ENCODE data around the gene EXOC8. TPM values are rescaled to one million over a fixed set of nuclear protein-coding genes. Genes with fewer than 3 reads are reported as not detected.

Gene EXOC8
- total RNA-seq, 1 donor from 2014 or later, result 12.5 TPM

DNA sequence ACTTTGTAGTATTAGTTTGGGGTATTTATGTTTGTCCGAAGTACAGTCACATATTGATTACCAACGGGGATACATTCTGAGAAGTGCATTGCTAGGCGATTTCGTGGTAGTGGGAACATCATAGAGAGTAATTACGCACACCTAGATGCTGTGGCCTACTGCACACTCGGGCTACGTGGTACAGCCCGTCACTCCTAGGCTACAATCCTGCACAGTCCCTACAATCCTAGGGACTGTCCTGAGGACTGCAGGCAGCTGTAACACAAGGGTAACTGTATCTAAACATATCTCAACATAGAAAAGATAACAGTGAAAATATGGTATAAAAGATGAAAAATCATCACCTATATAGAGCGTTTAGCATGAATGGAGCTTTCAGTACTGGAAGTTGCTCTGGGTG lies 18.6 kb downstream of the EXOC8 start:
- Histone ChIP-seq H3K9me3 (ENCODE audit: control insufficient read depth in 3 of 3, low read length in 3 of 3) (no peaks in the 10 kb centered on the region), H3K36me3 (ENCODE audit: control insufficient read depth in 3 of 3, insufficient read depth in 3 of 3, low read length in 3 of 3) (no peaks in the 10 kb centered on the region), H3K27ac (ENCODE audit: low read depth, low read length) (no peak overlapping the region), H3K4me3 (ENCODE audit: low read length in 3 of 3) (no peak overlapping the region), H3K4me1 (ENCODE audit: control insufficient read depth in 3 of 3, insufficient read depth in 3 of 3, low read length in 3 of 3) (no peaks in the 10 kb centered on the region), H3K27me3 (ENCODE audit: control insufficient read depth in 3 of 3, insufficient read depth in 3 of 3, low read length in 3 of 3) (no peaks in the 10 kb centered on the region), H3K9ac (ENCODE audit: low read depth in 1 of 3, low read length in 3 of 3) (no peak overlapping the region)

DNA sequence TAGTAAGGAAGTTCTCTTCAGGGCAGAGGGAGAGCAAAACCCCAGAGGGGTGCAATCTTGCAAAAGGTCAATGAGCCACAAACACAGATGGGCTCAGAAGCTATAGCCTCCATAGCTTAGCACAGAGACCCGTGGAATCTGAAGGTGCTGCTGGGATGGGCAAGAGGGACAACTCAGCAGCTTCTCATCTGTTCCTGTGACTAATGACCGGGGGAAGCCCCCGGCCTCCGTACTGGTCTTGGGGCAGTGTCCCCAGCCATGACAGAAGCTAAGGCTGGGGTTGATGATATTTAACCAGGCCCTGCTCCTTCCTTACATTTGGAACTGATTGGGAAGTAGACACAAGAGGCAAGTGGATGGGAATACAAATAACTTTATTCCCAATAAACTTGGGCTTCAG lies 19.1 kb downstream of the EXOC8 start:
- no peak overlapping the region for H3K9ac ChIP-seq (ENCODE audit: low read depth in 1 of 3, low read length in 3 of 3)
- H3K36me3 ChIP-seq (ENCODE audit: control insufficient read depth in 3 of 3, insufficient read depth in 3 of 3, low read length in 3 of 3), result no peaks in the 10 kb centered on the region
- H3K4me1 ChIP-seq (ENCODE audit: control insufficient read depth in 3 of 3, insufficient read depth in 3 of 3, low read length in 3 of 3), result no peaks in the 10 kb centered on the region
- no peaks in the 10 kb centered on the region for H3K27me3 ChIP-seq (ENCODE audit: control insufficient read depth in 3 of 3, insufficient read depth in 3 of 3, low read length in 3 of 3)
- H3K9me3 ChIP-seq (ENCODE audit: control insufficient read depth in 3 of 3, low read length in 3 of 3), result no peaks in the 10 kb centered on the region
- H3K4me3 ChIP-seq (ENCODE audit: low read length in 3 of 3), result no peak overlapping the region
- H3K27ac ChIP-seq (ENCODE audit: low read depth, low read length), result no peak overlapping the region

DNA sequence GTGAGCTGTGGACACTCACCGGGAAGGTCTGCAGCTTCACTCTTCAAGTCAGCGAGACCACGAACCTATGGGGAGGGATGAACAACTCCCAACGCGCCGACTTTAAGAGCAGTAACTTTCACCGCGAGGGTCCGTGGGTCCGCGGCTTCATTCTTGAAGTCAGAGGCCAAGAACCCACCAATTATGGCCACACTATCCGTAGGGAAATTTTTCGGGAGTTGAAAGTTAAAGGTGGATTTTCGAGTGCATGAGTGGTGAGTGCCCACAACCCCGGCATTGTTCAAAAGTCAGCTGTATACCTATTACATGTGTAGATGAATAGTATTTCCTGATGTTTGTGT lies 19.7 kb downstream of the EXOC8 start:
- H3K27me3 ChIP-seq (ENCODE audit: control insufficient read depth in 3 of 3, insufficient read depth in 3 of 3, low read length in 3 of 3), result no peaks in the 10 kb centered on the region
- no peaks in the 10 kb centered on the region for H3K9me3 ChIP-seq (ENCODE audit: control insufficient read depth in 3 of 3, low read length in 3 of 3)
- H3K4me1 ChIP-seq (ENCODE audit: control insufficient read depth in 3 of 3, insufficient read depth in 3 of 3, low read length in 3 of 3), result no peaks in the 10 kb centered on the region
- no peak overlapping the region for H3K4me3 ChIP-seq (ENCODE audit: low read length in 3 of 3)
- no peak overlapping the region for H3K27ac ChIP-seq (ENCODE audit: low read depth, low read length)
- H3K36me3 ChIP-seq (ENCODE audit: control insufficient read depth in 3 of 3, insufficient read depth in 3 of 3, low read length in 3 of 3), result no peaks in the 10 kb centered on the region
- H3K9ac ChIP-seq (ENCODE audit: low read depth in 1 of 3, low read length in 3 of 3), result no peak overlapping the region

DNA sequence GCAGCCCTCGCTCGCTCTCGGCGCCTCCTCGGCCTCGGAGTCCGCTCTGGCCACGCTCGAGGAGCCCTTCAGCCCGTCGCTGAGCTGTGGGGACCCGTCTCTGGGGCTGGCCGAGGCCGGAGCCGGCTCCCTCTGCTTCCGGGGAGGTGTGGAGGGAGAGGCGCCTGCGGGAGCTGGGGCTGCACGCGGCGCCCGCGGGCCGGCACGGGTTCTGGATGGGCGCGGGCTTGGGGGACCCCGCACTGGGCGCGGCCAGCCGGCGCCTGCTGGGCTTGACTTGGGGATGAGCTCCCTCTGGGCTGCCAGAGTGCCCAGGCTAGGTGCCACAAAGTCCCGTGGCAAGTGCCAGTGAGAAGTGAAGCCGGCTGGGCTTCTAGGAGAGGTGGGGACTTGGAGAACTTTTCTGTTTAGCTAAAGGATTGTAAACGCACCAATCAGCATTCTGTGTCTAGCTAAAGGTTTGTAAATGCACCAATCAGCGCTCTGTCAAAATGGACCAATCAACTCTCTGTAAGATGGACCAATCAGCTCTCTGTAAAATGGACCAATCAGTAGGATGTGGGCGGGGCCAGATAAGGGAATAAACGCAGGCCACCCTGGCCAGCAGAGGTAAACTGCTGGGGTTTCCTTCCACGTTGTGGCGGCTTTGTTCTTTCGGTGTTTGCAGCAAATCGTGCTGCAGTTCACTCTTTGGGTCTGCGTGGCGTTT lies 20.2 kb downstream of the EXOC8 start:
- Histone ChIP-seq H3K9me3 (ENCODE audit: control insufficient read depth in 3 of 3, low read length in 3 of 3) (no peaks in the 10 kb centered on the region), H3K9ac (ENCODE audit: low read depth in 1 of 3, low read length in 3 of 3) (no peak overlapping the region), H3K27me3 (ENCODE audit: control insufficient read depth in 3 of 3, insufficient read depth in 3 of 3, low read length in 3 of 3) (no peaks in the 10 kb centered on the region), H3K4me1 (ENCODE audit: control insufficient read depth in 3 of 3, insufficient read depth in 3 of 3, low read length in 3 of 3) (no peaks in the 10 kb centered on the region), H3K36me3 (ENCODE audit: control insufficient read depth in 3 of 3, insufficient read depth in 3 of 3, low read length in 3 of 3) (no peaks in the 10 kb centered on the region), H3K4me3 (ENCODE audit: low read length in 3 of 3) (no peak overlapping the region), H3K27ac (ENCODE audit: low read depth, low read length) (no peak overlapping the region)

DNA sequence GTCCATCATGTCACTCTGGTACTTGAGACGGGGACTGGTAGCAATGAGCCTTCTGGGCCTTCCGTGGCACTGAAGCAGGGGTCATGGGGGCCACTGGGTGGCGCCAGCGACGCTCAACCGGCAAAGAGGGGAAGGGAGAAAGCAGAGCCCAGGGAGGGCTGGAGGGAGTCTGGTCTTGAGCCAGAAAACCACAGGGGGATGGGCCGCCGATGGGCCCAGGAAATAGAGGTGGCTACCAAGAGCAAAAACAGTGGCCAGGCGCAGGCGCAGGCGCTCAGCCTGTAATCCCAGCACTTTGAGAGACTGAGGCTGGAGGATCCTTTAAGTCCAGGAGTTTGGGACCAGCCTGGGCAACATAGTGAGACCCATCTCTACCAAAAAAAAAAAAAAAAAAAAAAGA lies 21.8 kb downstream of the EXOC8 start:
- Histone ChIP-seq H3K4me3 (ENCODE audit: low read length in 3 of 3) (no peak overlapping the region), H3K9me3 (ENCODE audit: control insufficient read depth in 3 of 3, low read length in 3 of 3) (no peaks in the 10 kb centered on the region), H3K36me3 (ENCODE audit: control insufficient read depth in 3 of 3, insufficient read depth in 3 of 3, low read length in 3 of 3) (no peaks in the 10 kb centered on the region), H3K9ac (ENCODE audit: low read depth in 1 of 3, low read length in 3 of 3) (no peak overlapping the region), H3K4me1 (ENCODE audit: control insufficient read depth in 3 of 3, insufficient read depth in 3 of 3, low read length in 3 of 3) (no peaks in the 10 kb centered on the region), H3K27me3 (ENCODE audit: control insufficient read depth in 3 of 3, insufficient read depth in 3 of 3, low read length in 3 of 3) (no peaks in the 10 kb centered on the region), H3K27ac (ENCODE audit: low read depth, low read length) (no peak overlapping the region)

DNA sequence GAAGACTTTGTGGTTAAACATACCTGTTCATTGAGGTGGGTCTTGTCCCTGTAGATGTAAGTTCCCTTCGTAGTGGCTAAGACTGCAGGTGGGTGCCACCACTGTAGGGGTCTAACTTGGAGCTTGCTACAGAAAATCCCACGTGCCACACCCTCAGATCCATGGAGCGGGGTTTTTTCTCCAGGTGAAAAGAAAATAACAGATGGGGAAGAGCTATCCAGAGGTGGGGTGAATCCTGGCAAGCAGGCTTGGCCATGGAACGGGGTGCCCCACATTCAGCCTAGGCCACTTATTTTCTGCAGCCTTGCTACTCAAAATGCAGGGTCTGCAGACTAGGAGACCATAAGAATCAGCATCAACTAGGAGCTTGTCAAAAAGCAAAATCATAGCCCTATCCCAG lies 24.0 kb downstream of the EXOC8 start:
- Histone ChIP-seq H3K36me3 (ENCODE audit: control insufficient read depth in 3 of 3, insufficient read depth in 3 of 3, low read length in 3 of 3) (no peaks in the 10 kb centered on the region), H3K9ac (ENCODE audit: low read depth in 1 of 3, low read length in 3 of 3) (no peak overlapping the region), H3K4me3 (ENCODE audit: low read length in 3 of 3) (no peak overlapping the region), H3K4me1 (ENCODE audit: control insufficient read depth in 3 of 3, insufficient read depth in 3 of 3, low read length in 3 of 3) (no peaks in the 10 kb centered on the region), H3K27me3 (ENCODE audit: control insufficient read depth in 3 of 3, insufficient read depth in 3 of 3, low read length in 3 of 3) (no peaks in the 10 kb centered on the region), H3K27ac (ENCODE audit: low read depth, low read length) (no peak overlapping the region), H3K9me3 (ENCODE audit: control insufficient read depth in 3 of 3, low read length in 3 of 3) (no peaks in the 10 kb centered on the region)

DNA sequence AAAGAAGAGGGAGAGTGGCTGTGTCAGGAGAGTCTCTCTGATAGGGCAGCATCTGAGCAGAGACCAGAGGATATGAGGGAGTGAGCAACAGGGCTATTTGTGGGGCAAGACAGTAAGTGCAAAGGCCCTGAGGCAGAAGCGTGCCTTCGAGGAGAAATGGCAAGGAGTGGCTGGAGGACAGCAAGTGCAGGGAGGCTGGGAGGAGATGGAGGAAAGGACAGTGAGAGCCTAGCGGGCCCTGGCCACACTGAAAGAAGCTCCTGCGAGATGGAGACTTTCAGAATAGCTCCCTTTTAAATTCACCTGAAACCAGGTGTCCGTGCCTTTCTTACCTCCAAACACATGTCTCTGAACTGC lies 25.2 kb downstream of the EXOC8 start:
- Histone ChIP-seq H3K27ac (ENCODE audit: low read depth, low read length) (no peak overlapping the region), H3K27me3 (ENCODE audit: control insufficient read depth in 3 of 3, insufficient read depth in 3 of 3, low read length in 3 of 3) (no peaks in the 10 kb centered on the region), H3K4me3 (ENCODE audit: low read length in 3 of 3) (no peak overlapping the region), H3K9ac (ENCODE audit: low read depth in 1 of 3, low read length in 3 of 3) (no peak overlapping the region), H3K9me3 (ENCODE audit: control insufficient read depth in 3 of 3, low read length in 3 of 3) (no peaks in the 10 kb centered on the region), H3K4me1 (ENCODE audit: control insufficient read depth in 3 of 3, insufficient read depth in 3 of 3, low read length in 3 of 3) (no peaks in the 10 kb centered on the region), H3K36me3 (ENCODE audit: control insufficient read depth in 3 of 3, insufficient read depth in 3 of 3, low read length in 3 of 3) (no peaks in the 10 kb centered on the region)

DNA sequence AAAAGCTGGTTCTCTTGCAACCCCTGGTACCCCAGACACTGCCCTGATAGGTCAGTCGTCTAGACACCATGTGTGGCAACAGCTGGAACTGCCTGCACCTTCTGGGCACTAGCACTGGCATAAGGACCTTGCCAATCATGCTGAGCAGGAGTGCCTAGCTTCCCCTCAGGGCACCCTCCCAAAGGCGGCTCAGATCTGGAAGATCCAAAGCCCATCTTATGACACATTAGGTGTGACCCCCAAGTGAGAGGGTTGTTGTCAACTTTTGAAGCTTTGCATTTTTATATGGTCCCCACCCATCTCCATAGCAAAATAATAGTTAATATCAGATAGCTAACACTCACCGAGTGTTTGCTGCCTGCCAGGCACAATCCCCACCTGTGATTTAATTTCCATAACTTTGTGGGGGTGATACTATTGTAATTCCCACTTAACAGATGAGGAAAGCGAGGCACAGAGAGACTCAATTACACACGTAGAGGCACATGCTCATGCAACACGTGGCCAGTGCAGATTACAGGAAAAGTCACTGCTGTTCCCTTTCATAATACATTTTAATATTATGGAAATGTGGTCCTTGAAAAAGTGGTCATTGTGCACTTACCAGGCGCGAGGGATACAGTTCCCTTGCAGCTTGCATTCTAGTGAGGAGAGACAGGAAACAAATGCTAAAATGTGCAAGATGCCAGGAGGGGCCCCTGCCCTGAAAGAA lies 25.8 kb downstream of the EXOC8 start:
- no peak overlapping the region for H3K27ac ChIP-seq (ENCODE audit: low read depth, low read length)
- H3K27me3 ChIP-seq (ENCODE audit: control insufficient read depth in 3 of 3, insufficient read depth in 3 of 3, low read length in 3 of 3), result no peaks in the 10 kb centered on the region
- no peaks in the 10 kb centered on the region for H3K4me1 ChIP-seq (ENCODE audit: control insufficient read depth in 3 of 3, insufficient read depth in 3 of 3, low read length in 3 of 3)
- no peaks in the 10 kb centered on the region for H3K36me3 ChIP-seq (ENCODE audit: control insufficient read depth in 3 of 3, insufficient read depth in 3 of 3, low read length in 3 of 3)
- H3K4me3 ChIP-seq (ENCODE audit: low read length in 3 of 3), result no peak overlapping the region
- H3K9ac ChIP-seq (ENCODE audit: low read depth in 1 of 3, low read length in 3 of 3), result no peak overlapping the region
- H3K9me3 ChIP-seq (ENCODE audit: control insufficient read depth in 3 of 3, low read length in 3 of 3), result no peaks in the 10 kb centered on the region

DNA sequence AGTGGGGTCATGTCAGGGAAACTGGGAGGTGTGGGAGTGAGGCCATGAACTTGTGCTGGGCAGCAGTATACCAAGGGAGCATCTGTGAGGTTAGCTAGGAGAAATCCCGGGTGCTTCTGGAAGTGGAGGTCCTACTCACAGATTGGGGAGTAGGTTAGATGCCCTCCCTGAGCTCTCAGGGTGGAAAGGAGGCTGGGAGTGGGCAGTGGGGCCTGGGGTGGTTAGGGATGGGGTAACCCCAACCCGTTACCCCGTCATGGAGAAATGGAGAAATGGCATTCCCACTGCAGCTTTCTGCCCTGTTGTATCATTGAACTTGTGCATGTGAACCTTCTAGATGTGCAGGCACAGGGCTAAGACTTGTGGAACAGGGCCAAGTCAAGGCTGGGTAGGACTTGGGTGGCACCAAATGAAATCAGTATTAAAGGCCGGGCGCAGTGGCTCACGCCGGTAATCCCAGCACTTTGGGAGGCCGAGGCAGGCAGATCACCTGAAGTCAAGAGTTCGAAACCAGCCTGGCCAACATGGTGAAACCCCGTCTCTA lies 27.2 kb downstream of the EXOC8 start:
- H3K9ac ChIP-seq (ENCODE audit: low read depth in 1 of 3, low read length in 3 of 3), result no peak overlapping the region
- H3K9me3 ChIP-seq (ENCODE audit: control insufficient read depth in 3 of 3, low read length in 3 of 3), result no peaks in the 10 kb centered on the region
- H3K27ac ChIP-seq (ENCODE audit: low read depth, low read length), result no peak overlapping the region

DNA sequence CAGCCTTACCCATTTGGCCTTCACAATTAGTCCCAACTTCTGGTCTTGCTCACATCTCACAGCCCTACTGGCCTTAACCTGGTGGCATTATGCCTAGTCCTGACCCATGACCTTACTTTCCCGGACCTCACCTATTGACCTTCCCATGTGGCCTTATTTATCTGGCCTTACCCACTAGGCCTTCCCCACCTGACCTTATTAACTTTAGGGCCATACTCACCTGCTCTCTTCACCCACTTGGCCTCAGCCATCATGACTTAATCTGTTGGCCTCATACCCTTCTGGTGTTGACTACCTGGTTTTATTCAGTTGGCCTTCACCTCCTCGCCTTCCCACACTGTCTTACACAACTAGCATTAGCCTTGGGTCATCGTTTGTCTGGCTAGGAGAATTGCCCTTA lies 35.7 kb downstream of the EXOC8 start:
- no peaks in the 10 kb centered on the region for H3K36me3 ChIP-seq (ENCODE audit: control insufficient read depth in 3 of 3, insufficient read depth in 3 of 3, low read length in 3 of 3)
- no peak overlapping the region for H3K9ac ChIP-seq (ENCODE audit: low read depth in 1 of 3, low read length in 3 of 3)
- no peaks in the 10 kb centered on the region for H3K27me3 ChIP-seq (ENCODE audit: control insufficient read depth in 3 of 3, insufficient read depth in 3 of 3, low read length in 3 of 3)

More for the DNA sequence above, 27.2 kb downstream of the EXOC8 start:
- no peaks in the 10 kb centered on the region for H3K4me1 ChIP-seq (ENCODE audit: control insufficient read depth in 3 of 3, insufficient read depth in 3 of 3, low read length in 3 of 3)
- H3K27me3 ChIP-seq (ENCODE audit: control insufficient read depth in 3 of 3, insufficient read depth in 3 of 3, low read length in 3 of 3), result no peaks in the 10 kb centered on the region
- no peaks in the 10 kb centered on the region for H3K36me3 ChIP-seq (ENCODE audit: control insufficient read depth in 3 of 3, insufficient read depth in 3 of 3, low read length in 3 of 3)
- no peak overlapping the region for H3K4me3 ChIP-seq (ENCODE audit: low read length in 3 of 3)

More for the DNA sequence above, 35.7 kb downstream of the EXOC8 start:
- Histone ChIP-seq H3K4me1 (ENCODE audit: control insufficient read depth in 3 of 3, insufficient read depth in 3 of 3, low read length in 3 of 3) (no peaks in the 10 kb centered on the region), H3K9me3 (ENCODE audit: control insufficient read depth in 3 of 3, low read length in 3 of 3) (no peaks in the 10 kb centered on the region), H3K4me3 (ENCODE audit: low read length in 3 of 3) (no peak overlapping the region), H3K27ac (ENCODE audit: low read depth, low read length) (no peak overlapping the region)

Data from skeletal muscle tissue (tissue), 4 donors.